Ovary (tissue), 9 donors: ENCODE measurements around the gene TM7SF3. TPM values are rescaled to one million over a fixed set of nuclear protein-coding genes. Genes with fewer than 3 reads are reported as not detected.
"Not testable (repeated sequence)": the region's sequence is repeated elsewhere in the genome, so short reads cannot be mapped to it uniquely, and the experiment has no call there.

Experiments used
- DNase-seq, 5 donors: peaks; one replicate each; pipeline ENCODE4 v3.0.0-alpha.2; 2019 to 2020
- H3K27ac ChIP-seq, 2 donors: fragments of 200-600 bp; one replicate each; pipeline versions ENCODE4 v1.5.1 to v1.8.0; 2019 to 2022
- H3K27me3 ChIP-seq: fragments of 200-600 bp; one replicate; pipeline ENCODE4 v1.8.0; 2022
- H3K36me3 ChIP-seq: fragments of 200-600 bp; sonication (generic); one replicate; pipeline ENCODE4 v1.5.1; 2019
- H3K4me1 ChIP-seq: one replicate; pipeline ENCODE4 v1.8.1; 2013; ENCODE audit warnings: mild to moderate bottlenecking, moderate library complexity; ENCODE audit not compliant: insufficient read depth
- H3K4me3 ChIP-seq: fragments of 200-600 bp; sonication (generic); one replicate; pipeline ENCODE4 v1.5.1; 2017
- H3K9me3 ChIP-seq, 2 donors: fragments of 200-600 bp in 1 of 2; sonication (generic) in 1 of 2; one replicate each; pipeline versions ENCODE4 v1.5.1 to v1.8.1; 2013 to 2019; ENCODE audit warnings: mild to moderate bottlenecking in 1 of 2, moderate library complexity in 1 of 2
- CTCF ChIP-seq, 3 donors: fragments of 450-650 bp in 2 of 3; fragments of 200-600 bp in 1 of 3; IDR thresholded peaks; one replicate each; pipeline versions ENCODE4 v1.5.1 to v1.8.0; 2016 to 2022; ENCODE audit warnings: antibody characterized with exemption in 3 of 3, mild to moderate bottlenecking in 1 of 3
- EP300 ChIP-seq: sonication (generic); formaldehyde crosslinking; IDR thresholded peaks from one replicate; pipeline ENCODE4 v1.6.1; 2017; ENCODE audit warnings: antibody characterized with exemption
- POLR2A ChIP-seq: fragments of 450-650 bp; IDR thresholded peaks from one replicate; pipeline ENCODE4 v1.6.1; 2017; ENCODE audit warnings: antibody characterized with exemption, mild to moderate bottlenecking, moderate library complexity
- WGBS, 3 donors: extraction: QIAGEN DNeasy Blood & Tissue Kit in 1 of 3; methylation state at CpG; one replicate each; pipeline versions ENCODE4 v1.1.5 to v1.1.7; 2013 to 2017; 5-methylcytosine and 5-hydroxymethylcytosine counted together
- intact Hi-C, 4 donors: fragments of 100-400 bp; cut with DNase I; formaldehyde crosslinking; loops; one replicate each; pipeline versions ENCODE4 v1.11.0 to v1.15.1; 2022 to 2023
- polyA plus RNA-seq, 2 donors: library from polyadenylated mRNA; stranded (reverse); fragments of 200-250 nt in 1 of 2; fragments of 350-450 nt in 1 of 2; fragmentation: Illumina TruSeq in 1 of 2; extraction: RNeasy Lipid Tissue Mini Kit (QIAGEN cat#74804) in 1 of 2; gene quantifications; one replicate each; pipeline ENCODE4 v1.2.3, GENCODE V29; 2013 to 2014
- total RNA-seq, 7 donors: library from RNA; depleted of rRNA in 2 of 7; stranded (reverse); fragments of >200 nt in 2 of 7; fragmentation: NEBNext Ultra II Directional in 3 of 7; extraction: Animal tissue kit (Norgen Biotek cat#: 25700) in 3 of 7; gene quantifications; one replicate each; pipeline versions ENCODE4 v1.1.0 to v1.2.4, GENCODE V29; 2016 to 2023
- donor health status: DM: no; HTN: no; CAD: no; lungs with moderate emphysema.
- donor health status: DM: no; HTN: no; CAD: no.
- donor health status: Bipolar disorder and iron deficiency.
- donor health status: DM: yes; HTN: yes; CAD: no.
- donor health status: DM: no; HTN: no; CAD: no.
- donor health status: DM: yes; HTN: yes; CAD: no.

TM7SF3 gene
- total and polyA plus RNA-seq, 9 donors = 35.2 to 117 (median 44.2) TPM

DNA sequence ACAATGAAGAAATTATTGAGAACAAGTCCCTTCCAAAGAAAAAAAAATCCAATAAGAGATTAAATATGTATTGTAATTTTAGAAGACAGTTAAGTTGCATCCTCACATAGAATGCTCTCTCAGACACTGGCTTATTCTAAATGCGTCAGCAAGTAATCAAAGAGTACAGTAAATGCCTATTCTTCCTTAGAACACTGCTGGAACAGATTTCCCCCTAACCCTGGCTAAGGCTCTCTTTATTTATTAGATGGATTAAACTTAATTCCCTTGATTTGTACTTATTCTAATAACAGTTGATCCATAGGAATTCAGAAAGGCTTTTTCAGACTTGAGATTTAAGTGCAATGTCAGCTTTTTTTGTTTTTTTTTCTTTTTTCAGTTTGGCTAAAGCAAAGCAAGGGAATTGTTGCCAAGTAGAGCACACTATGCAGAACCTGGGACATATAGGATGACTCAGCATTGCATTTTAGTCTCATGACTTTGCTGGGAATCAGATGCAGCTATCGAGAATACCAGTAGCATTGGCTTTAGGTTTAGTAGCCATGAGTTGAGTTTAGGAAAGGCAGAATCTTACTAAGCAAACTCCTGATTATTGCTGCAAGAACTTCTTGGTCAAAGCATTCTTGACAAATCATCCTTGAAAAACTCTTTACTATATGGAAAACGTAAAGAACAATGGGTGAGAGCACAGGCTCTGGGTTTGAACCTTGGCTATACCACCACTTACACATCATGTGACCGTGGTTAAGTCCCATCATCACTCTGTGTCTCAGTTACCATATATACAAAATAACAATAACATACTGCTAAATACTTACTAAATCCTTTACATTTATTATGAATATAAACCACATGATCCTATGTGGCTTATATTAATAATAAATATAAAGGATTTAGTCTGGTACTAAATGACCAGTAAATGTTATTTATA, 34.9 kb upstream of the TM7SF3 start:
- Histone ChIP-seq H3K4me1 (no peaks in the 10 kb centered on the region), H3K9me3 (peaks cover 0 to under 1% of the 10 kb centered on the region in 2 donors), H3K27ac (no peak overlapping the region), H3K27me3 (no peaks in the 10 kb centered on the region), H3K36me3 (no peaks in the 10 kb centered on the region), H3K4me3 (no peak overlapping the region)
- no peak for DNase-seq
- TF ChIP-seq CTCF (IDR thresholded peaks at IDR 0.05) (no peak), EP300 (no peak), POLR2A (no peak)
- 85 to 93% (median 86%) methylated on average over 4 of the region's 4 CpGs for WGBS, 3 donors
- intact Hi-C loops = no loop called here

- DNase-seq = not testable (repeated sequence)
Observed at GRCh38 chr12:27042018-27042417, 27.8 kb upstream of the TM7SF3 start.

DNA sequence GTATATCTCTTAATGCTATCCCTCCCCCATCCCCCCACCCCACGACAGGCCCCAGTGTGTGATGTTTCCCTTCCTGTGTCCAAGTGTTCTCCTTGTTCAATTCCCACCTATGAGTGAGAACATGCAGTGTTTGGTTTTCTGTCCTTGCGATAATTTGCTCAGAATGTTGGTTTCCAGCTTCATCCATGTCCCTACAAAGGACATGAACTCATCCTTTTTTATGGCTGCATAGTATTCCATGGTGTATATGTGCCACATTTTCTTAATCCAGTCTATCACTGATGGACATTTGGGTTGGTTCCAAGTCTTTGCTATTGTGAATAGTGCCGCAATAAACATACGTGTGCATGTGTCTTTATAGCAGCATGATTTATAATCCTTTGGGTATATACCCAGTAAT, 26.5 kb upstream of the TM7SF3 start:
- DNase-seq, H3K9me3 ChIP-seq, intact Hi-C loops, H3K4me1 ChIP-seq, H3K27ac ChIP-seq, H3K36me3 ChIP-seq, H3K4me3 ChIP-seq, H3K27me3 ChIP-seq: not testable (repeated sequence)
- 94 to 96% (median 95%) methylated on average over 2 to 4 of the region's 4 CpGs for WGBS, 3 donors

More at GRCh38 chr12:27042018-27042417, 27.8 kb upstream of the TM7SF3 start:
- H3K27me3 ChIP-seq, H3K9me3 ChIP-seq, H3K4me3 ChIP-seq, H3K27ac ChIP-seq, H3K4me1 ChIP-seq, intact Hi-C loops, H3K36me3 ChIP-seq: not testable (repeated sequence)
- 90 to 97% (median 95%) methylated on average over 1 of the region's 1 CpG for WGBS, 3 donors

DNA sequence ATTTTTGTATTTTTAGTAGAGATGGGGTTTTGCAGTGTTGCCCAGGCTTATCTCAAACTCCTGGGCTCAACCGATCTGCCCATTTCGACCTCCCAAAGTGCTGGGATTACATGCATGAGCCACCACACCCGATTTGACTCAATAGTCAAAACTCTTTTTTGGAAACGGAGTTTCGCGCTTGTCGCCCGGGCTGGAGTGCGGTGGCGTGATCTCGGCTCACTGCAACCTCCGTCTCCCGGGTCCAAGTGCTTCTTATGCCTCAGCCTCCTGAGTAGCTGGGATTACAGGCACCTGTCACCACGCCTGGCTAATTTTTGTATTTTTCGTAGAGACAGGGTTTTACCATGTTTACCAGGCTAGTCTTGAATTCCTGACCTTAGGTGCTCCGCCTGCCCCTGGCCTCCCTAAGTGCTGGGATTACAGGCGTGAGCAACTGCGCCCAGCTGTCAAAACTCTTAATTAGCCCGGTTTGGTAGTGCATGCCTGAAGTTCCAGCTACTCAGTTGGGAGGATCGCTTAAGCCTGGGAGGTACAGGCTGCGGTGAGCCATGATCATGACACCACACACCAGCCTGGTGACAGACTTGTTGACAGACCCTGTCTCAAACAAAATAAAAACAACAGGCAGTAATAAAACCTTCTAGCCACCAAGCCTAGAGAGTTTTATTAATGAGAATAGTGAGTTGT, 20.6 kb upstream of the TM7SF3 start:
- intact Hi-C loops = no loop called here
- TF ChIP-seq POLR2A (no peak), CTCF (IDR thresholded peaks at IDR 0.05) (no peak), EP300 (no peak)
- no peaks in the 10 kb centered on the region for H3K9me3 ChIP-seq
- H3K36me3 ChIP-seq = no peaks in the 10 kb centered on the region
- H3K4me1 ChIP-seq = no peaks in the 10 kb centered on the region
- no peak for DNase-seq
- no peak overlapping the region for H3K27ac ChIP-seq
- H3K27me3 ChIP-seq = no peaks in the 10 kb centered on the region
- WGBS, 3 donors = 92% methylated on average over 21 of the region's 21 CpGs
- no peak overlapping the region for H3K4me3 ChIP-seq

DNA sequence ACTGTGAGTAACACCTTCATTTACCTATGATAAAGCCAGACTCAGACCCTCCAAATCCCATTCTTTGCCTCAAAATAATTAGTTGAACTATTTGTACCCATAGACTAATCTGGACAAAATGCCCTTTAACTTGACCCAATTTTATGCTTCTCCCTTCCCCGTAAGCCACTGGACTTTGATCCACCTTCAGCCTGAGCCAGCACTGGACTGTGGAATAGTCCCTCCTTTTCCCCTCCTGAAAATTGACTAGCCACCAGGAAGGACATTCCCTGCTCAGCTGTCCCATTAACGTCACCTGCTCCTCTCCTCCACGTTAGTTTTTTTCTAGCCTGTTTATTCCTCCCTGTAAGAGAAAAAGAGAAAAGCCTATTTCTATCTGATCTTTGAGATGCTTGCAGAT, 18.5 kb upstream of the TM7SF3 start:
- Histone ChIP-seq H3K27me3 (no peaks in the 10 kb centered on the region), H3K4me1 (no peaks in the 10 kb centered on the region), H3K36me3 (no peaks in the 10 kb centered on the region), H3K4me3 (no peak overlapping the region), H3K9me3 (no peaks in the 10 kb centered on the region), H3K27ac (no peak overlapping the region)
- DNase-seq = no peak
- 88 to 92% (median 91%) methylated on average over 3 of the region's 3 CpGs for WGBS, 3 donors
- no peak for TF ChIP-seq EP300
- TF ChIP-seq CTCF (IDR thresholded peaks at IDR 0.05) = no peak
- TF ChIP-seq POLR2A = no peak
- intact Hi-C loops = no loop called here
